DND-41 (cell line): ENCODE measurements around the gene FZD10.

Source experiments
- ATAC-seq: fragments of 200-7000 bp; cut with Tn5 transposase; 3 replicates; pipeline ENCODE4 v1.9.1; 2021; ENCODE audit warnings: low read depth; ENCODE audit not compliant: insufficient read depth
- DNase-seq: peaks from one replicate; pipeline ENCODE4 v3.0.0-alpha.2; 2020
- H2AFZ ChIP-seq: 2 replicates; pipeline ENCODE4 v1.6.0; 2012; ENCODE audit warnings: low read depth, low read length
- H3K27ac ChIP-seq: 2 replicates; pipeline ENCODE4 v1.5.1; 2012; ENCODE audit warnings: low read length, inconsistent platforms
- H3K27me3 ChIP-seq: fragments of 200-600 bp; sonication (generic); 2 replicates; pipeline ENCODE4 v1.6.0; 2012; ENCODE audit warnings: low read length, mild to moderate bottlenecking, inconsistent platforms; ENCODE audit not compliant: insufficient read depth, poor library complexity
- H3K36me3 ChIP-seq: 2 replicates; pipeline ENCODE4 v1.5.1; 2012; ENCODE audit warnings: low read length, inconsistent platforms; ENCODE audit not compliant: insufficient read depth
- H3K4me1 ChIP-seq: 2 replicates; pipeline ENCODE4 v1.5.1; 2012; ENCODE audit warnings: mild to moderate bottlenecking, low read length; ENCODE audit not compliant: insufficient read depth
- H3K4me2 ChIP-seq: 2 replicates; pipeline ENCODE4 v1.6.0; 2012; ENCODE audit warnings: mild to moderate bottlenecking, moderate library complexity, low read length, inconsistent platforms; ENCODE audit not compliant: insufficient read depth
- H3K4me3 ChIP-seq, 2 experiments: fragments of 200-600 bp in 1 of 2; shearing (Covaris generic) in 1 of 2; 2 replicates each; pipeline ENCODE4 v1.5.1; 2012 to 2016; ENCODE audit warnings: inconsistent platforms in 2 of 2, low read length in 2 of 2, mild to moderate bottlenecking in 2 of 2, low read depth in 1 of 2, moderate library complexity in 1 of 2
- H3K79me2 ChIP-seq: 2 replicates; pipeline ENCODE4 v1.6.0; 2012; ENCODE audit warnings: low read length, inconsistent platforms; ENCODE audit not compliant: insufficient read depth
- H3K9ac ChIP-seq: 2 replicates; pipeline ENCODE4 v1.6.0; 2012; ENCODE audit warnings: low read depth, mild to moderate bottlenecking, inconsistent platforms, low read length, moderate library complexity
- H3K9me3 ChIP-seq: 2 replicates; pipeline ENCODE4 v1.5.1; 2012; ENCODE audit warnings: low read length, moderate library complexity, mild to moderate bottlenecking, inconsistent platforms; ENCODE audit not compliant: insufficient read depth, severe bottlenecking
- H4K20me1 ChIP-seq: 2 replicates; pipeline ENCODE4 v1.6.0; 2012; ENCODE audit warnings: low read length; ENCODE audit not compliant: insufficient read depth
- CTCF ChIP-seq: IDR thresholded peaks from 2 replicates; pipeline ENCODE4 v1.5.1; 2012; ENCODE audit warnings: borderline replicate concordance, low read length, moderate library complexity, mild to moderate bottlenecking; ENCODE audit not compliant: poor library complexity, severe bottlenecking; ENCODE audit errors: extremely low read depth
- EZH2 ChIP-seq: IDR thresholded peaks from 3 replicates; pipeline ENCODE4 v1.6.1; 2012; ENCODE audit warnings: borderline replicate concordance, low read depth, mild to moderate bottlenecking, moderate library complexity, low read length, inconsistent platforms; ENCODE audit not compliant: severe bottlenecking

FZD10 gene

GRCh38 chr12:130205495-130205894, 43.2 kb downstream of the FZD10 start:
- no peak overlapping the region for H3K4me3 ChIP-seq
- no peak overlapping the region for H3K27ac ChIP-seq
- H3K79me2 ChIP-seq, result no peaks in the 10 kb centered on the region
- DNase-seq (no peak), ATAC-seq (no peak)
- H3K36me3 ChIP-seq, result no peaks in the 10 kb centered on the region
- H2AFZ ChIP-seq, result no peak overlapping the region
- no peak overlapping the region for H3K4me2 ChIP-seq
- peaks cover 2% of the 10 kb centered on the region for H3K9me3 ChIP-seq
- no peak for TF ChIP-seq EZH2
- H3K4me1 ChIP-seq, result no peaks in the 10 kb centered on the region
- H3K27me3 ChIP-seq, result no peaks in the 10 kb centered on the region
- no peaks in the 10 kb centered on the region for H4K20me1 ChIP-seq
- no peak overlapping the region for H3K9ac ChIP-seq

GRCh38 chr12:130212384-130212989, 50.2 kb downstream of the FZD10 start:
- Histone ChIP-seq H3K9ac (peak overlapping the region; percentile 44), H4K20me1 (no peaks in the 10 kb centered on the region), H2AFZ (0 out of 2 replicates have a peak overlapping the region, but pooled peaks have one; percentile 9), H3K9me3 (peaks cover 2% of the 10 kb centered on the region), H3K27ac (peak overlapping the region; percentile 87), H3K27me3 (no peaks in the 10 kb centered on the region), H3K36me3 (no peaks in the 10 kb centered on the region), H3K4me2 (peak overlapping the region; percentile 51), H3K79me2 (no peaks in the 10 kb centered on the region), H3K4me3 (peak overlapping the region in 1 of 2 experiments; percentile 34; a peak in 2 of 4 replicates), H3K4me1 (peaks cover 48% of the 10 kb centered on the region)
- DNase-seq, result peak; percentile 78
- ATAC-seq, result peak; percentile 89
- TF ChIP-seq CTCF (no peak), EZH2 (no peak)

GRCh38 chr12:130213249-130213648, 51.0 kb downstream of the FZD10 start:
- no peaks in the 10 kb centered on the region for H3K79me2 ChIP-seq
- no peaks in the 10 kb centered on the region for H3K27me3 ChIP-seq
- peaks cover 48% of the 10 kb centered on the region for H3K4me1 ChIP-seq
- H3K27ac ChIP-seq, result peak overlapping the region; percentile 87
- H4K20me1 ChIP-seq, result no peaks in the 10 kb centered on the region
- H3K9ac ChIP-seq, result peak overlapping the region; percentile 43
- H3K9me3 ChIP-seq, result peaks cover 2% of the 10 kb centered on the region
- no peak for DNase-seq
- peak overlapping the region in 1 of 2 experiments; percentile 34; a peak in 2 of 4 replicates for H3K4me3 ChIP-seq
- no peak overlapping the region for H2AFZ ChIP-seq
- peak overlapping the region; percentile 51 for H3K4me2 ChIP-seq
- ATAC-seq, result no peak
- no peaks in the 10 kb centered on the region for H3K36me3 ChIP-seq
- TF ChIP-seq CTCF (no peak), EZH2 (no peak)

- TF ChIP-seq CTCF (peak; percentile 65), EZH2 (no peak)
- Histone ChIP-seq H2AFZ (no peak overlapping the region), H3K4me1 (peaks cover 48% of the 10 kb centered on the region), H4K20me1 (no peaks in the 10 kb centered on the region), H3K79me2 (no peaks in the 10 kb centered on the region), H3K9me3 (no peaks in the 10 kb centered on the region), H3K4me2 (no peak overlapping the region), H3K27ac (peak overlapping the region; percentile 87; the same call in 1 of the 2 replicates), H3K36me3 (no peaks in the 10 kb centered on the region), H3K27me3 (no peaks in the 10 kb centered on the region), H3K9ac (no peak overlapping the region), H3K4me3 (no peak overlapping the region)
- ATAC-seq (peak; percentile 51), DNase-seq (peak; percentile 46)
Observed at GRCh38 chr12:130214686-130215395, 52.6 kb downstream of the FZD10 start.
